ENCODE measurements around the gene PRM3. TPM values are rescaled to one million over a fixed set of nuclear protein-coding genes. Genes with fewer than 3 reads are reported as not detected.
"Not testable (repeated sequence)": the region's sequence is repeated elsewhere in the genome, so short reads cannot be mapped to it uniquely, and the experiment has no call there.

Gene PRM3
- total and polyA plus RNA-seq, 5 donors from 2014 or later: not detected

GRCh38 chr16:11301645-11302501, 28.4 kb upstream of the PRM3 start:
- ATAC-seq (ENCODE audit: low read depth in 2 of 2) (no peak), DNase-seq (no peak)
- no peaks in the 10 kb centered on the region for H3K9me3 ChIP-seq (ENCODE audit: control insufficient read depth in 2 of 2, low read length in 2 of 2)
- H3K4me1 ChIP-seq (ENCODE audit: control insufficient read depth, insufficient read depth, low read length, poor library complexity, severe bottlenecking): peaks cover 14% of the 10 kb centered on the region
- H3K27ac ChIP-seq (ENCODE audit: insufficient read depth, low read length, poor library complexity, severe bottlenecking): no peak overlapping the region
- no peaks in the 10 kb centered on the region for H3K36me3 ChIP-seq (ENCODE audit: control insufficient read depth, insufficient read depth, low read length)
- Mint-ChIP-seq H3K27me3 (peaks cover 4% of the 10 kb centered on the region), H3K9me3 (no peaks in the 10 kb centered on the region), H3K4me1 (peaks cover 0 to 18% (median 8%) of the 10 kb centered on the region in 4 donors), H3K4me3 (no peak overlapping the region), H3K27ac (no peak overlapping the region), H3K36me3 (no peaks in the 10 kb centered on the region)
- no peak overlapping the region for H3K4me3 ChIP-seq (ENCODE audit: low read depth, low read length)
- H3K27me3 ChIP-seq (ENCODE audit: control insufficient read depth, insufficient read depth, low read length): no peaks in the 10 kb centered on the region

DNA sequence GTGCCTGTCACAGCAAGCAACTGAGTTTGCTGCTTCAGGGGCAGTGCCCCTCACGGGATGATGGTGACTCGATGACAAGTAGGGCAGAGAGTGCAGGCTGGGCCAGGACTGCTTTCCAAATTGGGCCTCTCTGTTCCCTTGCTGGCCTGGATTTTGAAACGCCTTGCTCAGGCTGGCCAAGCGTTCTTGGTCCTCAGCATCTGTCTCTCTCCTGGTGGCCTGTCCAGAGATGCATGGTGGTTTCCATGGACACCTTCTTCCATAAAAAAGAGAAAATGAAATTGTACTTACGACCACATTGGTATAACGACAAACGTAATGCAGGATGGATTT, 27.1 kb upstream of the PRM3 start:
- peaks cover 18% of the 10 kb centered on the region for H3K4me1 ChIP-seq (ENCODE audit: control insufficient read depth, insufficient read depth, low read length, poor library complexity, severe bottlenecking)
- no peak for DNase-seq
- no peaks in the 10 kb centered on the region for H3K27me3 ChIP-seq (ENCODE audit: control insufficient read depth, insufficient read depth, low read length)
- ATAC-seq (ENCODE audit: low read depth in 2 of 2): no peak
- no peaks in the 10 kb centered on the region for H3K36me3 Mint-ChIP-seq
- no peak overlapping the region for H3K27ac ChIP-seq (ENCODE audit: insufficient read depth, low read length, poor library complexity, severe bottlenecking)
- H3K9me3 ChIP-seq (ENCODE audit: control insufficient read depth in 2 of 2, low read length in 2 of 2): no peaks in the 10 kb centered on the region
- no peaks in the 10 kb centered on the region for H3K9me3 Mint-ChIP-seq
- peaks cover 0 to 21% (median 11%) of the 10 kb centered on the region in 4 donors for H3K4me1 Mint-ChIP-seq
- H3K4me3 Mint-ChIP-seq: no peak overlapping the region
- H3K27ac Mint-ChIP-seq: no peak overlapping the region
- H3K4me3 ChIP-seq (ENCODE audit: low read depth, low read length): no peak overlapping the region
- H3K27me3 Mint-ChIP-seq: no peaks in the 10 kb centered on the region
- H3K36me3 ChIP-seq (ENCODE audit: control insufficient read depth, insufficient read depth, low read length): no peaks in the 10 kb centered on the region

- ATAC-seq (ENCODE audit: low read depth in 2 of 2) (no peak), DNase-seq (no peak)
- no peaks in the 10 kb centered on the region for H3K9me3 Mint-ChIP-seq
- Histone ChIP-seq H3K36me3 (ENCODE audit: control insufficient read depth, insufficient read depth, low read length) (no peaks in the 10 kb centered on the region), H3K4me1 (ENCODE audit: control insufficient read depth, insufficient read depth, low read length, poor library complexity, severe bottlenecking) (peaks cover 18% of the 10 kb centered on the region), H3K9me3 (ENCODE audit: control insufficient read depth in 2 of 2, low read length in 2 of 2) (no peaks in the 10 kb centered on the region), H3K27me3 (ENCODE audit: control insufficient read depth, insufficient read depth, low read length) (no peaks in the 10 kb centered on the region), H3K27ac (ENCODE audit: insufficient read depth, low read length, poor library complexity, severe bottlenecking) (no peak overlapping the region), H3K4me3 (ENCODE audit: low read depth, low read length) (no peak overlapping the region)
- no peaks in the 10 kb centered on the region for H3K27me3 Mint-ChIP-seq
- no peak overlapping the region for H3K27ac Mint-ChIP-seq
- peaks cover 0 to 21% (median 11%) of the 10 kb centered on the region in 4 donors for H3K4me1 Mint-ChIP-seq
- H3K4me3 Mint-ChIP-seq: no peak overlapping the region
- H3K36me3 Mint-ChIP-seq: no peaks in the 10 kb centered on the region
Observed at GRCh38 chr16:11299865-11300559, 26.6 kb upstream of the PRM3 start.

- not testable (repeated sequence) for H3K4me3 ChIP-seq (ENCODE audit: low read depth, low read length); H3K27ac ChIP-seq (ENCODE audit: insufficient read depth, low read length, poor library complexity, severe bottlenecking); ATAC-seq (ENCODE audit: low read depth in 2 of 2); H3K27me3 ChIP-seq (ENCODE audit: control insufficient read depth, insufficient read depth, low read length); H3K36me3 ChIP-seq (ENCODE audit: control insufficient read depth, insufficient read depth, low read length); H3K9me3 ChIP-seq (ENCODE audit: control insufficient read depth in 2 of 2, low read length in 2 of 2); DNase-seq; H3K36me3 Mint-ChIP-seq; H3K27me3 Mint-ChIP-seq; H3K9me3 Mint-ChIP-seq; H3K4me3 Mint-ChIP-seq
- H3K4me1 ChIP-seq (ENCODE audit: control insufficient read depth, insufficient read depth, low read length, poor library complexity, severe bottlenecking): peaks cover 18% of the 10 kb centered on the region
- Mint-ChIP-seq H3K27ac (peak overlapping the region in 1 of 3 donors; percentile 69), H3K4me1 (peaks cover 0 to 21% (median 11%) of the 10 kb centered on the region in 4 donors)
Observed at GRCh38 chr16:11298950-11299547, 25.6 kb upstream of the PRM3 start.

DNA sequence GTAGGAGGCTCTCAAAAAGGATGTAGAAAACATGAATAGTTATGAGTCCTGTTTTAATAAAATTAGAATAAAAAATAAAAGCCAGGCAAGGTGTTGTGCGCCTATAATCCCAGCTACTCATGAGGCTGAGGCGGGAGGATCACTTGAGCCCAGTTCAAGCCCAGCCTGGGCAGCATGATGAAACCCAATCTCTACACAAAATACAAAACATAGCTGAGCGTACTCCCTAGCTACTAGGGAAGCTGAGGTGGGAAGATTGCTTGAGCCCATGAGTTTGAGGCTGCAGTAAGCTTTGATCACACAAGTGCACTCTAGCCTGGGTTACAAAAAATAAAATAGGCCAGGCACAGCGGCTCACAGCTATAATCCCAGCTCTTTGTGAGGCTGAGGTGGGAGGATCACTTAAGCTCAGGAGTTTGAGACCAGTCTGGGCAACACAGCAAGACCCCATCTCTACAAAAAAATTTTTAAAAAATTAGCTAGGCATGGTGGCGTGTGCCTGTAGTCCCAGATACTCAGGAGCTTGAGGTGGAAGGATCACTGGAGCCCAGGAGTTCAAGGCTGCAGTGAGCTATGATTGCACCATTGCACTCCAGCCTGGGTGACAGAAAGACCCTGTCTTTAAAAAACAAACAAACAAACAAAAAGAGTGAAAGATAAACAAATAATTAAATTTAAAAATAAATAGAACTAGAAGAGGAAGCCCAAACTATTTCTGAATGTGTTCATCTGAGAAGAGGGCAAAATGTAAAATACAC, 24.9 kb upstream of the PRM3 start:
- no peaks in the 10 kb centered on the region for H3K27me3 Mint-ChIP-seq
- H3K36me3 Mint-ChIP-seq: no peaks in the 10 kb centered on the region
- no peaks in the 10 kb centered on the region for H3K9me3 ChIP-seq (ENCODE audit: control insufficient read depth in 2 of 2, low read length in 2 of 2)
- no peaks in the 10 kb centered on the region for H3K27me3 ChIP-seq (ENCODE audit: control insufficient read depth, insufficient read depth, low read length)
- peak overlapping the region in 3 of 4 donors; percentile 55 to 82 (median 80) for H3K4me3 Mint-ChIP-seq
- H3K4me3 ChIP-seq (ENCODE audit: low read depth, low read length): no peak overlapping the region
- no peak overlapping the region for H3K27ac ChIP-seq (ENCODE audit: insufficient read depth, low read length, poor library complexity, severe bottlenecking)
- ATAC-seq (ENCODE audit: low read depth in 2 of 2) (no peak), DNase-seq (no peak)
- no peaks in the 10 kb centered on the region for H3K36me3 ChIP-seq (ENCODE audit: control insufficient read depth, insufficient read depth, low read length)
- no peaks in the 10 kb centered on the region for H3K9me3 Mint-ChIP-seq
- H3K4me1 ChIP-seq (ENCODE audit: control insufficient read depth, insufficient read depth, low read length, poor library complexity, severe bottlenecking): peaks cover 18% of the 10 kb centered on the region
- peak overlapping the region in 2 of 3 donors; percentile 69 to 89 for H3K27ac Mint-ChIP-seq
- peaks cover 0 to 21% (median 11%) of the 10 kb centered on the region in 4 donors for H3K4me1 Mint-ChIP-seq

DNA sequence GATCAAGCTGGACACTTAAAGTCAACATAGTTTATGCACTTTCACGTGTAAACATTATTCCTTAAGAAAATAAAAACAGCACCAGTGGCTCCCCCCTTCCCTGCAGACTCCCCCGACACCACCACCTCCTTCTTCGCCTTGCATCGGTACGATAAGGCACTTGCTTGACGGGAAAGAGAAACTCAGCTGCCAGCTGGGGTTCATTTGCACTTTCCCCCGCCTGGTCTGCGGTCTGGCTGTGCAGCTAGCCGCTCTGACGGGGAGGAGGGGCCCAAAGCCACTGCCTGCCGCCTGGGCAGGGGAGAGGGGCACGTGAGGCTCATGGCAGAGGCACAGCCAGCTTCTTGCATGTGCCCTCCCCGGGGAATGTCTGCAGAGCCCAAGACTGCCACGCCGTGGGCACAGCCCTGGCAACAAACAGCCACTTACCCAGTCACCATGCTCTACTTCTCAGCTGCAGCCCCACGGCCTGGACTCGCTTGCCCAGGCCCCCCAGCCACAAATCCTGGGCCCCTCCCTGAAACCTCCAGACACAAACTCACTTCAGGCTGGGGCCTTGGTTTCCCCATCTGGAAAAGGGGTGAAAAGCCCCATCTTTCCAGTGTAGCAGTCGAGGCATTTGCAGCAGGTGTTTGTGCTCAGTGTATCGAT, 24.2 kb upstream of the PRM3 start:
- Mint-ChIP-seq H3K4me1 (peaks cover 0 to 21% (median 11%) of the 10 kb centered on the region in 4 donors), H3K9me3 (no peaks in the 10 kb centered on the region), H3K27me3 (no peaks in the 10 kb centered on the region), H3K27ac (peak overlapping the region; percentile 38 to 89 (median 55)), H3K4me3 (peak overlapping the region; percentile 11 to 82 (median 68)), H3K36me3 (no peaks in the 10 kb centered on the region)
- no peaks in the 10 kb centered on the region for H3K27me3 ChIP-seq (ENCODE audit: control insufficient read depth, insufficient read depth, low read length)
- peak; percentile 87 to 91 for ATAC-seq (ENCODE audit: low read depth in 2 of 2)
- no peaks in the 10 kb centered on the region for H3K36me3 ChIP-seq (ENCODE audit: control insufficient read depth, insufficient read depth, low read length)
- DNase-seq: peak; percentile 24 to 86 (median 54)
- H3K27ac ChIP-seq (ENCODE audit: insufficient read depth, low read length, poor library complexity, severe bottlenecking): no peak overlapping the region
- peak overlapping the region; percentile 44 for H3K4me3 ChIP-seq (ENCODE audit: low read depth, low read length)
- peaks cover 18% of the 10 kb centered on the region for H3K4me1 ChIP-seq (ENCODE audit: control insufficient read depth, insufficient read depth, low read length, poor library complexity, severe bottlenecking)
- no peaks in the 10 kb centered on the region for H3K9me3 ChIP-seq (ENCODE audit: control insufficient read depth in 2 of 2, low read length in 2 of 2)

All from CD4-positive, CD25-positive, alpha-beta regulatory T cell (primary cell).